ENCODE data around the gene PAK6. TPM values are rescaled to one million over a fixed set of nuclear protein-coding genes. Genes with fewer than 3 reads are reported as not detected.

The PAK6 gene
- polyA plus RNA-seq, 3 donors = 0.03 TPM; not detected in 2

DNA sequence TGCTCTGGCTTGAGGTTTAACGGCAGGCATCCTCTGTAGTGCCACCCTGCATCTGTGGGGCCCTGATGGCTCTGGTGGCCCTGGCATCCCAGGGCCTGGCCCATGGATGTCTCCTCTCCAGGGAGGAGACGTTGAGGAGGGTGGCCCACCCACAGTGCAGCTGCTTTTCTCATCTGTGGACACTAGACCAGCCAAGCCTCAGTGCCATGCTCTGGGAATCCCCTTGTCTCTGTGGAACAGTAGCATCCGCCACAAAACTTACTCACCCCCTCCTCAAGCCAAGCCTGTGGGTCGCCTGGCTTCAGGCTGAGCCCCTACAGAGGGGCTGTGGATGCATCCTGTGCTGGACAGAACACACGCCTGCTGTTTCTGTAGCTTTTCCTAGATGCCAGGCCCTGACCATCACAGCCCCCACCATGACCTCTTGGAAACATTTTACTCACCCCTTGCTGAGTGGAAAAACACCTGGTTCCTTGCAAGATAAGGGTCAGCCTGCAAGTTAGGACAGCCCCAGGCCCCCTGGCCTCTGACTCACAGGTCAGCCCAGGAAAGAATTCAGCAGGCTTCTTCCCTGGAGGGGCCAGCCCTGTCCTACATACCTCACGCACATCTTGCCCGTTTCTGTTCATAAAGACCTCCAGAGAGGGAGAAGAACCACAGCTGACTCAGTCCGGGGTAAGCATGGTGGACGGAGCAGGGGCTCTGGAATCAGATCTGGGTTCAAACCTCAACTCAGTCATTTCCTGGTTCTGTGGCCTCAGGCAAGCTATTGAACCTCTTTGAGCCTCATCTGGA is 19.0 kb downstream of the PAK6 start:
- Histone ChIP-seq H4K20me1 (ENCODE audit: insufficient read depth, low read length) (no peaks in the 10 kb centered on the region), H3K36me3 (replicated peaks in 1 of 2; ENCODE audit: control insufficient read depth in 1 of 2, insufficient read depth in 2 of 2, low read length in 2 of 2) (no peaks in the 10 kb centered on the region), H3K4me1 (ENCODE audit: control insufficient read depth in 1 of 2, insufficient read depth in 2 of 2, low read length in 2 of 2) (peaks cover 6 to 7% of the 10 kb centered on the region in 2 donors), H3K4me3 (replicated peaks in 1 of 3; ENCODE audit: low read depth in 2 of 3, low read length in 3 of 3) (no peak overlapping the region), H3K27me3 (ENCODE audit: control insufficient read depth in 2 of 2, insufficient read depth in 2 of 2, low read length in 2 of 2) (peaks cover 7 to 14% of the 10 kb centered on the region in 2 donors), H3K9ac (ENCODE audit: insufficient read depth, low read length, poor library complexity, severe bottlenecking) (no peak overlapping the region), H2AFZ (ENCODE audit: insufficient read depth, low read depth, low read length, poor library complexity, severe bottlenecking) (no peak overlapping the region), H3K4me2 (replicated peaks; ENCODE audit: extremely low read depth, low read length, poor library complexity, severe bottlenecking) (no peak overlapping the region), H3K79me2 (ENCODE audit: insufficient read depth, low read length) (no peaks in the 10 kb centered on the region), H3K9me3 (replicated peaks in 1 of 2; ENCODE audit: control insufficient read depth in 1 of 2, insufficient read depth in 1 of 2, low read length in 2 of 2) (peaks cover 0 to 5% of the 10 kb centered on the region in 2 donors), H3K27ac (ENCODE audit: low read depth in 1 of 2, low read length in 2 of 2) (no peak overlapping the region)
- peaks cover 8% of the 10 kb centered on the region for H3K4me1 Mint-ChIP-seq
- H3K27ac Mint-ChIP-seq = no peak overlapping the region
- H3K4me3 Mint-ChIP-seq = no peak overlapping the region
- H3K9me3 Mint-ChIP-seq = peaks cover 0 to 3% (median 2%) of the 10 kb centered on the region in 7 donors
- intact Hi-C loops (cut with micrococcal nuclease) = no loop called here
- peaks cover 4 to 6% of the 10 kb centered on the region in 2 donors for H3K36me3 Mint-ChIP-seq
- peaks cover 17 to 25% (median 23%) of the 10 kb centered on the region in 3 donors for H3K27me3 Mint-ChIP-seq (ENCODE audit: low read depth in 3 of 3)
- TF ChIP-seq, protein P1, sequence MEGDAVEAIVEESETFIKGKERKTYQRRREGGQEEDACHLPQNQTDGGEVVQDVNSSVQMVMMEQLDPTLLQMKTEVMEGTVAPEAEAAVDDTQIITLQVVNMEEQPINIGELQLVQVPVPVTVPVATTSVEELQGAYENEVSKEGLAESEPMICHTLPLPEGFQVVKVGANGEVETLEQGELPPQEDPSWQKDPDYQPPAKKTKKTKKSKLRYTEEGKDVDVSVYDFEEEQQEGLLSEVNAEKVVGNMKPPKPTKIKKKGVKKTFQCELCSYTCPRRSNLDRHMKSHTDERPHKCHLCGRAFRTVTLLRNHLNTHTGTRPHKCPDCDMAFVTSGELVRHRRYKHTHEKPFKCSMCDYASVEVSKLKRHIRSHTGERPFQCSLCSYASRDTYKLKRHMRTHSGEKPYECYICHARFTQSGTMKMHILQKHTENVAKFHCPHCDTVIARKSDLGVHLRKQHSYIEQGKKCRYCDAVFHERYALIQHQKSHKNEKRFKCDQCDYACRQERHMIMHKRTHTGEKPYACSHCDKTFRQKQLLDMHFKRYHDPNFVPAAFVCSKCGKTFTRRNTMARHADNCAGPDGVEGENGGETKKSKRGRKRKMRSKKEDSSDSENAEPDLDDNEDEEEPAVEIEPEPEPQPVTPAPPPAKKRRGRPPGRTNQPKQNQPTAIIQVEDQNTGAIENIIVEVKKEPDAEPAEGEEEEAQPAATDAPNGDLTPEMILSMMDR (IDR thresholded peaks at IDR 0.05) = no peak
- WGBS (ENCODE audit: insufficient coverage) = 85% methylated on average over 9 of the region's 9 CpGs
- no peak for DNase-seq

DNA sequence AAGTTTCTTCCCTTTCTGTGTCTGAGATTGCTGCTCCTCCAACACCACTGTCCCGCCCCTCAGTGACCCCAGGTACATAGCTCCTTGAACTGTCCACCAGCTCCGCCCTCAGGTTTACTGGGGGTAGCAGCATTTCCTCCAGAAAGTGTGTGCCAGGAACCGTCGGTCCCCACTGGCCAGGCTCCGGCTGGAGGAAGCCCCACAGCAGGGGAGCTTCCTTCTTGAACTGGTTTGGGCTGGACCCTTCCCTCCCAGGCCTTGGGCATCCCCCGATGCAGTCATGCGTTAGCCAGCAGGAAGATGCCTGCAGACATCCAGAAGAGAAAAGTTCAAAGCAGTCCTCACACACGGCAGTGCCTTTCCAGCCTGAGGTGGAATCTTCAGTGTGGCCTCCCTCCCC is 19.7 kb downstream of the PAK6 start:
- H3K4me3 ChIP-seq (replicated peaks in 1 of 3; ENCODE audit: low read depth in 2 of 3, low read length in 3 of 3) = no peak overlapping the region
- Mint-ChIP-seq H3K4me3 (no peak overlapping the region), H3K9me3 (no peaks in the 10 kb centered on the region), H3K36me3 (peaks cover 0 to 6% of the 10 kb centered on the region in 2 donors), H3K4me1 (peaks cover 2% of the 10 kb centered on the region), H3K27me3 (ENCODE audit: low read depth in 3 of 3) (peaks cover 10 to 18% (median 17%) of the 10 kb centered on the region in 3 donors), H3K27ac (no peak overlapping the region)
- no peak for DNase-seq
- no peak overlapping the region for H3K27ac ChIP-seq (ENCODE audit: low read depth in 1 of 2, low read length in 2 of 2)
- no peaks in the 10 kb centered on the region for H3K9me3 ChIP-seq (replicated peaks in 1 of 2; ENCODE audit: control insufficient read depth in 1 of 2, insufficient read depth in 1 of 2, low read length in 2 of 2)
- H3K4me2 ChIP-seq (replicated peaks; ENCODE audit: extremely low read depth, low read length, poor library complexity, severe bottlenecking) = no peak overlapping the region
- H3K9ac ChIP-seq (ENCODE audit: insufficient read depth, low read length, poor library complexity, severe bottlenecking) = no peak overlapping the region
- H3K4me1 ChIP-seq (ENCODE audit: control insufficient read depth in 1 of 2, insufficient read depth in 2 of 2, low read length in 2 of 2) = no peaks in the 10 kb centered on the region
- H3K27me3 ChIP-seq (ENCODE audit: control insufficient read depth in 2 of 2, insufficient read depth in 2 of 2, low read length in 2 of 2) = peaks cover 4 to 7% of the 10 kb centered on the region in 2 donors
- no peaks in the 10 kb centered on the region for H3K36me3 ChIP-seq (replicated peaks in 1 of 2; ENCODE audit: control insufficient read depth in 1 of 2, insufficient read depth in 2 of 2, low read length in 2 of 2)
- peak overlapping the region; percentile 6 for H2AFZ ChIP-seq (ENCODE audit: insufficient read depth, low read depth, low read length, poor library complexity, severe bottlenecking)
- WGBS (ENCODE audit: insufficient coverage) = 55% methylated on average over 7 of the region's 8 CpGs
- no peaks in the 10 kb centered on the region for H3K79me2 ChIP-seq (ENCODE audit: insufficient read depth, low read length)
- TF ChIP-seq, protein P1 (IDR thresholded peaks at IDR 0.05) = no peak
- intact Hi-C loops (cut with micrococcal nuclease) = no loop called here
- H4K20me1 ChIP-seq (ENCODE audit: insufficient read depth, low read length) = no peaks in the 10 kb centered on the region
